ENCODE measurements around the gene THOC2.
A peak's percentile ranks its signal among the peaks of the same experiment; 100 is the strongest.
"Not testable (repeated sequence)": the region's sequence is repeated elsewhere in the genome, so short reads cannot be mapped to it uniquely, and the experiment has no call there.

The THOC2 gene

DNA sequence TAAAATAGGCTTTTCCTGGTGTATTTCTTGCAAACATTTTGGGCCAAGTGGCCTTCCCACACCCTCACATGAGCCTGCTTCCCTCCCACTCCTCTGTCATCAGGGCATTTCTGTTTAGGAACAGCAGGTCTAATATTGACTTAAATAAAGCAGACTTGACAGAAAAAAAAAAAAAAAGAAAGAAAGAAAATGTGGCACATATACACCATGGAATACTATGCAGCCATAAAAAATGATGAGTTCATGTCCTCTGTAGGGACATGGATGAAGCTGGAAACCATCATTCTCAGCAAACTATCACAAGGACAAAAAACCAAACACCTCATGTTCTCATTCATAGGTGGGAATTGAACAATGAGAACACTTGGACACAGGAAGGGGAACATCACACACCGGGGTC is 2.3 kb upstream of the THOC2 start:
- H3K4me3 ChIP-seq (ENCODE audit: low read depth, low read length); H3K9me3 ChIP-seq (ENCODE audit: control insufficient read depth, insufficient read depth, low read depth, low read length); H3K4me1 ChIP-seq (ENCODE audit: control insufficient read depth, insufficient read depth, low read length); H3K27ac ChIP-seq (ENCODE audit: extremely low read depth, low read depth, low read length); H3K36me3 ChIP-seq (ENCODE audit: control insufficient read depth in 2 of 2, insufficient read depth in 1 of 2, low read length in 2 of 2); POLR2A ChIA-PET: not testable (repeated sequence)
- TF ChIP-seq, protein P1, sequence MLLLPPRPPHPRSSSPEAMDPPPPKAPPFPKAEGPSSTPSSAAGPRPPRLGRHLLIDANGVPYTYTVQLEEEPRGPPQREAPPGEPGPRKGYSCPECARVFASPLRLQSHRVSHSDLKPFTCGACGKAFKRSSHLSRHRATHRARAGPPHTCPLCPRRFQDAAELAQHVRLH (tag by site-specific recombination; IDR thresholded peaks at IDR 0.05), result peak; percentile 76; the same call in 1 of the 2 replicates
- TF ChIP-seq ZNF146 (tag by site-specific recombination; IDR thresholded peaks at IDR 0.05), result peak; percentile 95
- CTCF ChIA-PET, result interaction anchor here (1.5 kb wide), 1 partner anchor 10 kb away, joined by 5 read pairs; no protein-coding TSS in a partner anchor

DNA sequence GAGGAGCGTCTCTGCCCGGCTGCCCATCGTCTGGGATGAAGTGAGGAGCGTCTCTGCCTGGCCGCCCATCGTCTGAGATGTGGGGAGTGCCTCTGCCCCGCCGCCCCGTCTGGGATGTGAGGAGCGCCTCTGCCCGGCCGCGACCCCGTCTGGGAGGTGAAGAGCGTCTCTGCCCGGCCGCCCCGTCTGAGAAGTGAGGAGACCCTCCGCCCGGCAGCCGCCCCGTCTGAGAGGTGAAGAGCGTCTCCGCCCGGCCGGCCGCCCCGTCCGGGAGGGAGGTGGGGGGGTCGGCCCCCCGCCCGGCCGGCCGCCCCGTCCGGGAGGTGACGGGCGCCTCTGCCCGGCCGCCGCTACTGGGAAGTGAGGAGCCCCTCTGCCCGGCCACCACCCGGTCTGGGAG is 1.2 kb upstream of the THOC2 start:
- POLR2A ChIA-PET; H3K27ac ChIP-seq (ENCODE audit: extremely low read depth, low read depth, low read length); CTCF ChIA-PET; H3K36me3 ChIP-seq (ENCODE audit: control insufficient read depth in 2 of 2, insufficient read depth in 1 of 2, low read length in 2 of 2); H3K4me1 ChIP-seq (ENCODE audit: control insufficient read depth, insufficient read depth, low read length); H3K4me3 ChIP-seq (ENCODE audit: low read depth, low read length); H3K9me3 ChIP-seq (ENCODE audit: control insufficient read depth, insufficient read depth, low read depth, low read length): not testable (repeated sequence)

DNA sequence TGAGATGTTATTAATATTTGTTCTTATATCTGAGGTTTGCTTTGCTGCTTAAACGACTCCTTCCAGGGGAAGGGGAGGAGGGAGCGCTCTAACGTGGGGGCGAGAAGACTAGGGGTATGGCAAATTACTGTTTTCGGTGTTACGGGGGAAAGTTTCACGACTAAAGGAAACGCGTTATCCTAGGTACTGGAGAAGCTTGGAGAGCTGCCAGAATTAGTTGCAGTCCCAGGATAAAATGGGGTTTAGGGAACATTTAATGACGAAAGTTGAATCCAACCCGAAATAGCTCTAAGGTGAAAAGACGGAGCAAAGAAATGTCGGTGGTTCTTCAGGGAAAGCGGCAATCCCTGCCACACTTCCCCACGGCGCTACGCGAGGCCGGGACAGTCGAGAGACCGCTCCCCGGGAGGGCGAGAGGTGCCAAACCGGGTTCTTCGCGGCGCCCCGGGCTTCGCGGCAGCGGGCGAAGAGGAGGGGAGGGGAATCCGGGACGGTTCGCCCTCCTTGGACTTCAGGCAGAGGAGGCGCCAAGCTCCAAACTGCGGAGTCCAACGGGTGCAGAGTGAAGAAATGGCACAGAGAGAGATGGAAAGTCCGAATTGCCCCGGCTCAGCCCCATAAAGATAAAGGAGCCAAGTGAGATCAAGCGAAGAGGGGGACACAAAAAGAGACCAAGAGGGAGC is 724 bp downstream of the THOC2 start:
- ChIA-PET POLR2A (interaction anchor here (0.5 to 1.4 kb wide), 3 partner anchors 17 to 994 kb away, joined by 3 to 5 read pairs (median 4); no protein-coding TSS in a partner anchor), CTCF (interaction anchor here (0.5 to 1.2 kb wide), 7 partner anchors 14 to 156 kb away, joined by 3 to 5 read pairs (median 3); no protein-coding TSS in a partner anchor)
- Histone ChIP-seq H3K4me1 (ENCODE audit: control insufficient read depth, insufficient read depth, low read length) (0 out of 2 replicates have a peak, but pooled peaks cover 3% of the 10 kb centered on the region), H3K36me3 (ENCODE audit: control insufficient read depth in 2 of 2, insufficient read depth in 1 of 2, low read length in 2 of 2) (no peaks in the 10 kb centered on the region; a peak in 1 of 3 replicates), H3K27ac (ENCODE audit: extremely low read depth, low read depth, low read length) (peak overlapping the region; percentile 72), H3K9me3 (ENCODE audit: control insufficient read depth, insufficient read depth, low read depth, low read length) (no peaks in the 10 kb centered on the region), H3K4me3 (ENCODE audit: low read depth, low read length) (peak overlapping the region; percentile 80)
- TF ChIP-seq, protein P2, sequence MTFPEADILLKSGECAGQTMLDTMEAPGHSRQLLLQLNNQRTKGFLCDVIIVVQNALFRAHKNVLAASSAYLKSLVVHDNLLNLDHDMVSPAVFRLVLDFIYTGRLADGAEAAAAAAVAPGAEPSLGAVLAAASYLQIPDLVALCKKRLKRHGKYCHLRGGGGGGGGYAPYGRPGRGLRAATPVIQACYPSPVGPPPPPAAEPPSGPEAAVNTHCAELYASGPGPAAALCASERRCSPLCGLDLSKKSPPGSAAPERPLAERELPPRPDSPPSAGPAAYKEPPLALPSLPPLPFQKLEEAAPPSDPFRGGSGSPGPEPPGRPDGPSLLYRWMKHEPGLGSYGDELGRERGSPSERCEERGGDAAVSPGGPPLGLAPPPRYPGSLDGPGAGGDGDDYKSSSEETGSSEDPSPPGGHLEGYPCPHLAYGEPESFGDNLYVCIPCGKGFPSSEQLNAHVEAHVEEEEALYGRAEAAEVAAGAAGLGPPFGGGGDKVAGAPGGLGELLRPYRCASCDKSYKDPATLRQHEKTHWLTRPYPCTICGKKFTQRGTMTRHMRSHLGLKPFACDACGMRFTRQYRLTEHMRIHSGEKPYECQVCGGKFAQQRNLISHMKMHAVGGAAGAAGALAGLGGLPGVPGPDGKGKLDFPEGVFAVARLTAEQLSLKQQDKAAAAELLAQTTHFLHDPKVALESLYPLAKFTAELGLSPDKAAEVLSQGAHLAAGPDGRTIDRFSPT (tag by site-specific recombination; IDR thresholded peaks at IDR 0.05), result 0 out of 2 replicates have a peak, but pooled peaks have one; percentile 35
- TF ChIP-seq ZNF501 (tag by site-specific recombination; IDR thresholded peaks at IDR 0.05) (no peak), ZNF341 (tag by site-specific recombination; IDR thresholded peaks at IDR 0.05; ENCODE audit: low read depth) (peak; percentile 6; the same call in 1 of the 2 replicates), PRDM1 (tag by site-specific recombination; IDR thresholded peaks at IDR 0.05) (peak; percentile 65), ZNF140 (tag by site-specific recombination; IDR thresholded peaks at IDR 0.05) (no peak), ZNF585B (tag by site-specific recombination; IDR thresholded peaks at IDR 0.05) (no peak), ZNF112 (tag by site-specific recombination; IDR thresholded peaks at IDR 0.05) (no peak), ZNF274 (IDR thresholded peaks at IDR 0.05; ENCODE audit: low read length) (no peak), ZNF274 (tag by site-specific recombination; IDR thresholded peaks at IDR 0.05; ENCODE audit: borderline replicate concordance) (no peak), ZNF629 (tag by site-specific recombination; IDR thresholded peaks at IDR 0.05) (no peak), MEIS1 (CRISPR knock-in tag; IDR thresholded peaks at IDR 0.05; ENCODE audit: borderline replicate concordance) (no peak), GLIS1 (tag by site-specific recombination; IDR thresholded peaks at IDR 0.05) (peak; percentile 27; the same call in 1 of the 2 replicates), ZNF530 (tag by site-specific recombination; IDR thresholded peaks at IDR 0.05; ENCODE audit: low read depth) (no peak), ZBTB20 (tag by site-specific recombination; IDR thresholded peaks at IDR 0.05) (peak; percentile 13; the same call in 1 of the 2 replicates), ZNF391 (tag by site-specific recombination; IDR thresholded peaks at IDR 0.05; ENCODE audit: borderline replicate concordance, low read depth) (no peak)
- TF ChIP-seq, protein P3, sequence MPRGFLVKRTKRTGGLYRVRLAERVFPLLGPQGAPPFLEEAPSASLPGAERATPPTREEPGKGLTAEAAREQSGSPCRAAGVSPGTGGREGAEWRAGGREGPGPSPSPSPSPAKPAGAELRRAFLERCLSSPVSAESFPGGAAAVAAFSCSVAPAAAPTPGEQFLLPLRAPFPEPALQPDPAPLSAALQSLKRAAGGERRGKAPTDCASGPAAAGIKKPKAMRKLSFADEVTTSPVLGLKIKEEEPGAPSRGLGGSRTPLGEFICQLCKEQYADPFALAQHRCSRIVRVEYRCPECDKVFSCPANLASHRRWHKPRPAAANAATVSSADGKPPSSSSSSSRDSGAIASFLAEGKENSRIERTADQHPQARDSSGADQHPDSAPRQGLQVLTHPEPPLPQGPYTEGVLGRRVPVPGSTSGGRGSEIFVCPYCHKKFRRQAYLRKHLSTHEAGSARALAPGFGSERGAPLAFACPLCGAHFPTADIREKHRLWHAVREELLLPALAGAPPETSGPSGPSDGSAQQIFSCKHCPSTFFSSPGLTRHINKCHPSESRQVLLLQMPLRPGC (tag by site-specific recombination; IDR thresholded peaks at IDR 0.05), result no peak
- TF ChIP-seq, protein P4, sequence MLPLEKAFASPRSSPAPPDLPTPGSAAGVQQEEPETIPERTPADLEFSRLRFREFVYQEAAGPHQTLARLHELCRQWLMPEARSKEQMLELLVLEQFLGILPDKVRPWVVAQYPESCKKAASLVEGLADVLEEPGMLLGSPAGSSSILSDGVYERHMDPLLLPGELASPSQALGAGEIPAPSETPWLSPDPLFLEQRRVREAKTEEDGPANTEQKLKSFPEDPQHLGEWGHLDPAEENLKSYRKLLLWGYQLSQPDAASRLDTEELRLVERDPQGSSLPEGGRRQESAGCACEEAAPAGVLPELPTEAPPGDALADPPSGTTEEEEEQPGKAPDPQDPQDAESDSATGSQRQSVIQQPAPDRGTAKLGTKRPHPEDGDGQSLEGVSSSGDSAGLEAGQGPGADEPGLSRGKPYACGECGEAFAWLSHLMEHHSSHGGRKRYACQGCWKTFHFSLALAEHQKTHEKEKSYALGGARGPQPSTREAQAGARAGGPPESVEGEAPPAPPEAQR (tag by site-specific recombination; IDR thresholded peaks at IDR 0.05), result no peak
- TF ChIP-seq, protein P5, sequence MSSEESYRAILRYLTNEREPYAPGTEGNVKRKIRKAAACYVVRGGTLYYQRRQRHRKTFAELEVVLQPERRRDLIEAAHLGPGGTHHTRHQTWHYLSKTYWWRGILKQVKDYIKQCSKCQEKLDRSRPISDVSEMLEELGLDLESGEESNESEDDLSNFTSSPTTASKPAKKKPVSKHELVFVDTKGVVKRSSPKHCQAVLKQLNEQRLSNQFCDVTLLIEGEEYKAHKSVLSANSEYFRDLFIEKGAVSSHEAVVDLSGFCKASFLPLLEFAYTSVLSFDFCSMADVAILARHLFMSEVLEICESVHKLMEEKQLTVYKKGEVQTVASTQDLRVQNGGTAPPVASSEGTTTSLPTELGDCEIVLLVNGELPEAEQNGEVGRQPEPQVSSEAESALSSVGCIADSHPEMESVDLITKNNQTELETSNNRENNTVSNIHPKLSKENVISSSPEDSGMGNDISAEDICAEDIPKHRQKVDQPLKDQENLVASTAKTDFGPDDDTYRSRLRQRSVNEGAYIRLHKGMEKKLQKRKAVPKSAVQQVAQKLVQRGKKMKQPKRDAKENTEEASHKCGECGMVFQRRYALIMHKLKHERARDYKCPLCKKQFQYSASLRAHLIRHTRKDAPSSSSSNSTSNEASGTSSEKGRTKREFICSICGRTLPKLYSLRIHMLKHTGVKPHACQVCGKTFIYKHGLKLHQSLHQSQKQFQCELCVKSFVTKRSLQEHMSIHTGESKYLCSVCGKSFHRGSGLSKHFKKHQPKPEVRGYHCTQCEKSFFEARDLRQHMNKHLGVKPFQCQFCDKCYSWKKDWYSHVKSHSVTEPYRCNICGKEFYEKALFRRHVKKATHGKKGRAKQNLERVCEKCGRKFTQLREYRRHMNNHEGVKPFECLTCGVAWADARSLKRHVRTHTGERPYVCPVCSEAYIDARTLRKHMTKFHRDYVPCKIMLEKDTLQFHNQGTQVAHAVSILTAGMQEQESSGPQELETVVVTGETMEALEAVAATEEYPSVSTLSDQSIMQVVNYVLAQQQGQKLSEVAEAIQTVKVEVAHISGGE (tag by site-specific recombination; conservative IDR thresholded peaks at IDR 0.05; ENCODE audit: low read depth), result 0 out of 2 replicates have a peak, but pooled peaks have one; percentile 28

All from HEK293 (cell line).